ENCODE results near the gene TAGLN.

Gene TAGLN

DNA sequence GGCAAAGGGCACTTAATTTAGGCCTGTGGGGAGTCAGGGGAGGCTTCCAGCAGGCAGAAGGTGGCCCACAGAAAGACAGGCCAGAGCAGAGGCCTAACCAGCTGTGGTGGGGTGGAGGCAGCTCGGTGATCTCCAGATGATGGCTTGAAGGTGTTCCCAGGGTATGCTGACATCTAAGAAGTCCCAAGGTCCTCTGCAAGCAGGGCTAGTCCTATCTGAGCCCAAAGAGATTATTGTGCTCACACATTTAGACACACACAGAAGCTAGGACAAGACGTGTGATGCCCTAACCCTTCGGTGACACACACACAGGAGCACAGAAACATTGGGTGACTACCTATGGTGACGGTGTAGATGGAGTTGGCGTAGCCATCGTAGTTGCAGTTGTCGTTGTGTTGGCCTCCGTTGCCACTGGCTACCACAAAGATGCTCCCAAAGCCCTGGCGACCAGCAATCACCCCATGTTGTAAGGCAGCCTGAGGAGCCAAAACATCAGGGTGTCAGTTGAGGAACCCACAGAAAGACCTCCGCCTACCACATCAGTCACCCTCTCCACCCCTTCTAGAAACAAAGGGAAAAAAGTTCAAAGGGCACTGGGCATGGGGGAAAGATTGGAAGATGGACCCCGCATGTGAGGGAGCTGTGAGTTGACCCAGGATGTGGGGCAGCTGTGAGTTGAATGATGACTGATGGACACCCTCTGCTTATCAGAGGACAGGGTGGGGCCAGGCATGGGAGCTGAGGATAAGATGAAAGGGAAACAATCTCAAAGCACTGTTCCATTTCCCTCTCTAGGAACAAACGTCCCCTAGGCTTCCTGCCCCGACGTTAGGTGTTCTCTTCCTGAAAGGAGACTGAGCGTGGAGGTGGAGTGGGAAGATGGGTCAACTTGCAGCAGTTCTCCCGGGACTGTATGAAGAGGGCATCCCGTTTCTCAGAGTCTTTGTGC, 24.8 kb downstream of the TAGLN start:
- TF ChIP-seq, protein P1, sequence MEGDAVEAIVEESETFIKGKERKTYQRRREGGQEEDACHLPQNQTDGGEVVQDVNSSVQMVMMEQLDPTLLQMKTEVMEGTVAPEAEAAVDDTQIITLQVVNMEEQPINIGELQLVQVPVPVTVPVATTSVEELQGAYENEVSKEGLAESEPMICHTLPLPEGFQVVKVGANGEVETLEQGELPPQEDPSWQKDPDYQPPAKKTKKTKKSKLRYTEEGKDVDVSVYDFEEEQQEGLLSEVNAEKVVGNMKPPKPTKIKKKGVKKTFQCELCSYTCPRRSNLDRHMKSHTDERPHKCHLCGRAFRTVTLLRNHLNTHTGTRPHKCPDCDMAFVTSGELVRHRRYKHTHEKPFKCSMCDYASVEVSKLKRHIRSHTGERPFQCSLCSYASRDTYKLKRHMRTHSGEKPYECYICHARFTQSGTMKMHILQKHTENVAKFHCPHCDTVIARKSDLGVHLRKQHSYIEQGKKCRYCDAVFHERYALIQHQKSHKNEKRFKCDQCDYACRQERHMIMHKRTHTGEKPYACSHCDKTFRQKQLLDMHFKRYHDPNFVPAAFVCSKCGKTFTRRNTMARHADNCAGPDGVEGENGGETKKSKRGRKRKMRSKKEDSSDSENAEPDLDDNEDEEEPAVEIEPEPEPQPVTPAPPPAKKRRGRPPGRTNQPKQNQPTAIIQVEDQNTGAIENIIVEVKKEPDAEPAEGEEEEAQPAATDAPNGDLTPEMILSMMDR (IDR thresholded peaks at IDR 0.05; ENCODE audit: borderline replicate concordance, control extremely low read depth, extremely low read depth, insufficient read depth, missing control alignments), result no peak
- DNase-seq (ENCODE audit: low spot score), result no peak
- in situ Hi-C loops (cut with MboI; ENCODE audit: low sequenced_read_pairs, unreplicated experiment), result loop anchor here (10.0 kb wide), 1 partner anchor 339 kb away; no protein-coding TSS in a partner anchor

DNA sequence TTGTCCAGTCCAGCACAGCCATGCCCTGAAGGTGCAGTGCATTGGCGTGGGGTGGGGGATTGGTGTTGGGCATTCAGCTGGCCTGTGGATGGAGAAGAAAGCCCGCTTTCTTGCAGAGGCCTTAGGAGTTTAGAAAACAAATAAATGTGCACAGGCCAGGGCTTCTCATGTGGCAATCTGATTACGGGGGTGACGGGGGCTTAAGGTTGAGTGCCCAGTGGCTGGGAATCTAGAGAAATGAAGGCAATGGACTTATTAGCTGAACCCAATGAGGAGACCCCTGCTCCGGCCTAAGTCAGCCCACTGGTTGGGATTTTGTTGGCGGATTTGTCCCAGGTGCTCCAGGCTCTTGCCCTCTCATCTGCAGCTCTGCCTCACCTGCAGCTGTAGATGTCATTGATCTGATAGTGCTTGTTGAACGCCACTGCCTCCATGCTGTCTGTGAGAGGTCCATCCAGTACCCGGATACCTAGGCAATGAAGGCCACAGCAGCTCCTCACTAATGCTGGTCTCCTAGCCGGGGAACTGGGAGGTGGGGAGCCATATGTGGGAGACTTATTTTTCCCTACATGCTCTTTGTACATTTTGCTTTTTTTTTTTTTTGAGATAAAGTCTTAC, 26.5 kb downstream of the TAGLN start:
- no peak for DNase-seq (ENCODE audit: low spot score)
- in situ Hi-C loops (cut with MboI; ENCODE audit: low sequenced_read_pairs, unreplicated experiment), result loop anchor here (5.0 to 10.0 kb wide), 2 partner anchors 43 to 341 kb away; no protein-coding TSS in a partner anchor
- TF ChIP-seq, protein P1 (IDR thresholded peaks at IDR 0.05; ENCODE audit: borderline replicate concordance, control extremely low read depth, extremely low read depth, insufficient read depth, missing control alignments), result no peak

DNA sequence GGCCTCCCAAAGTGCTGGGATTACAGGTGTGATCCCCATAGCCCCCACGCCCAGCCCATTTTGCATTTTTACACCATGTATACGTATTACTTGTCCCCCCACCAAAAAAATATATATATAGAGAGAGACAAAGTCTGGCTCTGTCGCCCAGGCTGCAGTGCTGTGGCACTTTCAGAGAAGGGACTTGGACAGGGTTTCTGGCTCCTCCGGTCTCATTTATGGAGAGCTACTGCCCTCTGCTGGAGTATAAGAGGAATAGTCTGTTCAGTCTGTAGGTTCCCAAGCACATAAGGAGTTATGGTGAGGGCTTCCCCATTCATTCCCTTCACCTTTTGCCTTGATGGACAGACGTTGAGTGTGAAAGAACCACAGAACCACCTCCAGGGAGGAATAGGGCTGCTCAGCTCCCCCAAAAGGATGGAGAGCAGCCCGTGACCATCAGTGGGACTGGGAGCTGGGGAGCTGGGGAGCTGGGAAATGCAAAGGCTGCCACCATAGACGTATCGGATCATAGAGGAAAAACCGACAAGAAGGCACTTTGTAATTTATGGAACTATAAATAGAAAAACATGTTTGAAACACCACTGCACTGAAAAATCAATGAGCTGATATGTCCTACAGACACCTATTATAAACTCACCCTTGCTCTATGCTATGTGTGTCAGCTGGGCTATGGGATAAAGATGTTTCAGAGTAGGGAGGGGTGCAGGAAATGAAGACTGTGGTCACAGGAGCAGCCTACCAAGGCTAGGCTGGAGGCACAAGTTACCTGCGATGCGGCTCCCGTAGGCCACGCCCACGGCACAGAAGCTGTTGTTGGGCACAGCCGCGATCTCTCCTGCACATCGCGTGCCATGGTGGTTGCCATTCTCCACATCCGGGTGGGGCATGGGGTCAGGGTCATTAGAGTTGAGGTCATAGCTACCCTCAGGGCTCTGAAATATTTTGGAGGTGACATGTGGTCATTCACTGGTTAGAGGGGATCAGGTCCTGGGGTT, 27.5 kb downstream of the TAGLN start:
- DNase-seq (ENCODE audit: low spot score), result peak; percentile 84
- TF ChIP-seq, protein P1 (IDR thresholded peaks at IDR 0.05; ENCODE audit: borderline replicate concordance, control extremely low read depth, extremely low read depth, insufficient read depth, missing control alignments), result peak; percentile 66
- in situ Hi-C loops (cut with MboI; ENCODE audit: low sequenced_read_pairs, unreplicated experiment), result loop anchor here (5.0 to 10.0 kb wide), 2 partner anchors 44 to 342 kb away; no protein-coding TSS in a partner anchor

DNA sequence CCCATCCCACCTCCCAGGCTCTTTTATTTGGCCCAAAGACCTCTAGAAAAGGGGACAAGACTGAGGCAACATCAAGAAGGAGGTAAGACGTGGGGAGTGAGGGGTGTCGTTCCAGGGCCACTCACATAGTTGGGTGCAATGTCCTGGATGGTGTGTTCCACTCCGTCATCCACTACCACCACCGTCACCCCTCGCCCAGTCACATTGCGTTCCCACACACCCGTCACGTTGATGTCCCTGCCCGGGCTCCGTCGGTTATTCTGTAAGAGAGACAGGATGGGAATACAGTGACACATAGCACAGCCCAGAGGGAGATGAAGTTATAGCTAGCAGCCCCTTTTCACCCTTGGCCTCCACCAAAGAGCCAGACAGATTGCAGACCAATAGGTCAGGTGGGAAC, 28.9 kb downstream of the TAGLN start:
- in situ Hi-C loops (cut with MboI; ENCODE audit: low sequenced_read_pairs, unreplicated experiment), result loop anchor here (5.0 to 10.0 kb wide), 2 partner anchors 46 to 343 kb away; no protein-coding TSS in a partner anchor
- TF ChIP-seq, protein P1 (IDR thresholded peaks at IDR 0.05; ENCODE audit: borderline replicate concordance, control extremely low read depth, extremely low read depth, insufficient read depth, missing control alignments), result no peak
- DNase-seq (ENCODE audit: low spot score), result no peak

DNA sequence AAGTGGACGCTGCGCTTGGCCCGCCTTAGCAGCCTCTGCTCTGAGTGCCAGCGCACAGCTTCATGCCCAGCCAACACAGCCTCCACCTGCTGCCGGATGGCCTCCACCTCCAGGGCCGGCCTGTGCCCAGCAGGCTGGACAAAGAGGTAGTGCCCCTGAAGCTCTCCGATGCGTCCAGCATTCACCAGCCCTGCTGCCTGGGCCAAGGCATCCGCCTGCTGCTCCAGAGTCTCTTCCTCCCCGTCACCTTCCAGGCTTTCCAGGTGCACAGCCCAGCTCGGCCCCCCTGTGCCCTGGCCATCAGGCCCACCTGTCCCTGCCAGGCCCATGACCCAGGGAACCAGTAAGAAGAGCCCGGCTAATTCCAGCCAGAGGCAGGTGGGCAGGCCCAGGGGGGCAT, 30.2 kb downstream of the TAGLN start:
- in situ Hi-C loops (cut with MboI; ENCODE audit: low sequenced_read_pairs, unreplicated experiment), result loop anchor here (5.0 to 10.0 kb wide), 2 partner anchors 47 to 345 kb away; no protein-coding TSS in a partner anchor
- DNase-seq (ENCODE audit: low spot score), result no peak
- TF ChIP-seq, protein P1 (IDR thresholded peaks at IDR 0.05; ENCODE audit: borderline replicate concordance, control extremely low read depth, extremely low read depth, insufficient read depth, missing control alignments), result no peak
